ENCODE measurements around the gene METTL26. TPM values are rescaled to one million over a fixed set of nuclear protein-coding genes. Genes with fewer than 3 reads are reported as not detected.

Gene METTL26
- total and polyA plus RNA-seq, 9 of the 15 experiments (the other 6 are each of a cell fraction or from before 2014, with no cell fraction given): 7.3 to 262 (median 80.9) TPM

GRCh38 chr16:636206-637080 is at the start of gene METTL26 (continued):
- TF ChIP-seq ZKSCAN8 (CRISPR knock-in tag; IDR thresholded peaks at IDR 0.05) (no peak), ZHX1 (conservative IDR thresholded peaks at IDR 0.05; ENCODE audit: low read length) (0 out of 2 replicates have a peak, but pooled peaks have one; percentile 13), GABPB1 (CRISPR knock-in tag; IDR thresholded peaks at IDR 0.05) (peak; percentile 85), PREB (CRISPR knock-in tag; IDR thresholded peaks at IDR 0.05) (no peak), ZNF507 (tag; conservative IDR thresholded peaks at IDR 0.05) (no peak), GATAD2B (IDR thresholded peaks at IDR 0.05; ENCODE audit: borderline replicate concordance) (peak; percentile 41; the same call in 1 of the 2 replicates), THRB (CRISPR knock-in tag; conservative IDR thresholded peaks at IDR 0.05) (0 out of 2 replicates have a peak, but pooled peaks have one; percentile 57), U2AF1 (optimal IDR thresholded peaks at IDR 0.05; ENCODE audit: low read depth, low read length) (peak; percentile 73), MYBL2 (IDR thresholded peaks at IDR 0.05; ENCODE audit: low read depth) (no peak; the same call in 1 of the 2 replicates), MYBL2 (CRISPR knock-in tag; IDR thresholded peaks at IDR 0.05; ENCODE audit: borderline replicate concordance) (no peak), MAZ (CRISPR knock-in tag; conservative IDR thresholded peaks at IDR 0.05 in 1 of 2, IDR thresholded peaks at IDR 0.05 in 1 of 2) (peak; percentile 14 to 38; a peak in 3 of 4 replicates), SIN3B (IDR thresholded peaks at IDR 0.05; ENCODE audit: low read depth) (peak; percentile 51), ATF4 (CRISPR knock-in tag; IDR thresholded peaks at IDR 0.05) (peak; percentile 47; the same call in 1 of the 2 replicates), PHF8 (IDR thresholded peaks at IDR 0.05; ENCODE audit: borderline replicate concordance, low read length) (peak; percentile 63; the same call in 1 of the 2 replicates), ZNF165 (CRISPR knock-in tag; IDR thresholded peaks at IDR 0.05; ENCODE audit: borderline replicate concordance) (no peak), ZNF277 (CRISPR knock-in tag; IDR thresholded peaks at IDR 0.05; ENCODE audit: borderline replicate concordance) (no peak)
